GM12878 (cell line): ENCODE data around the gene CCDC127. TPM values are rescaled to one million over a fixed set of nuclear protein-coding genes. Genes with fewer than 3 reads are reported as not detected.

Experiments used
- ATAC-seq: fragments of 200-7000 bp; cut with Tn5 transposase; 3 replicates; pipeline ENCODE4 v1.9.1; 2020; ENCODE audit warnings: mild to moderate bottlenecking, moderate library complexity
- BruUV-seq: library from RNA; stranded (reverse); fragments of 400-500 nt; replicated peaks from 2 replicates; lab custom pipeline; 2021; lab: Mats Ljungman, UMichigan
- CTCF ChIA-PET: fragments of 300-600 bp; sonication (Branson Sonifier 250); formaldehyde crosslinking; extraction: SDS; loops from one replicate; lab custom pipeline; 2021; ENCODE audit warnings: inconsistent platforms; lab: Yijun Ruan, JAX
- POLR2A ChIA-PET: fragments of 350-600 bp; formaldehyde crosslinking; extraction: SDS; loops from one replicate; lab custom pipeline; 2021; ENCODE audit warnings: inconsistent platforms; lab: Charles Lee
- RAD21 ChIA-PET: fragments of 300-600 bp; sonication (Branson Sonifier 250); formaldehyde crosslinking; loops from one replicate; lab custom pipeline; 2023; ENCODE audit warnings: antibody characterized with exemption; ENCODE audit not compliant: unreplicated experiment; lab: Charles Lee
- SMC1A ChIA-PET: fragments of 300-600 bp; sonication (Branson Sonifier 250); formaldehyde crosslinking; loops from one replicate; lab custom pipeline; 2023; ENCODE audit not compliant: unreplicated experiment, uncharacterized antibody; lab: Charles Lee
- DNase-seq: peaks from one replicate; pipeline ENCODE4 v3.0.0-alpha.2; 2011; ENCODE audit warnings: low read depth, low spot score
- FAIRE-seq: peaks from 3 replicates; lab custom pipeline; 2011; peaks lifted over from hg19 to GRCh38; lab: Jason Lieb, UNC
- H2AFZ ChIP-seq: 2 replicates; pipeline ENCODE4 v1.6.0; 2011; ENCODE audit warnings: low read depth, low read length, control low read depth; ENCODE audit not compliant: control insufficient read depth
- H3K27ac ChIP-seq: 2 replicates; pipeline ENCODE4 v1.5.1; 2011; ENCODE audit warnings: control low read depth; ENCODE audit not compliant: control insufficient read depth, insufficient read depth
- H3K27me3 ChIP-seq, 2 experiments: replicated peaks in 1 of 2; 2 replicates each; pipeline versions ENCODE4 v1.6.0 to v1.6.1; 2011; ENCODE audit warnings: low read length in 1 of 2; ENCODE audit not compliant: control insufficient read depth in 2 of 2, insufficient read depth in 2 of 2
- H3K36me3 ChIP-seq, 2 experiments: 2 replicates each; pipeline ENCODE4 v1.5.1; 2011; ENCODE audit warnings: low read length in 1 of 2; ENCODE audit not compliant: control insufficient read depth in 2 of 2, insufficient read depth in 2 of 2
- H3K4me1 ChIP-seq: 2 replicates; pipeline ENCODE4 v1.6.1; 2011; ENCODE audit warnings: mild to moderate bottlenecking, low read length, moderate library complexity, mixed read lengths; ENCODE audit not compliant: control insufficient read depth, insufficient read depth
- H3K4me2 ChIP-seq: 2 replicates; pipeline ENCODE4 v1.6.0; 2011; ENCODE audit warnings: control low read depth; ENCODE audit not compliant: control insufficient read depth, insufficient read depth
- H3K4me3 ChIP-seq: fragments of 200-600 bp; sonication (generic); 2 replicates; pipeline ENCODE4 v1.5.1; 2016
- H3K79me2 ChIP-seq: 2 replicates; pipeline ENCODE4 v1.6.0; 2011; ENCODE audit warnings: low read length; ENCODE audit not compliant: control insufficient read depth, insufficient read depth
- H3K9ac ChIP-seq: 2 replicates; pipeline ENCODE4 v1.8.0; 2011; ENCODE audit warnings: low read length, control low read depth, mixed read lengths; ENCODE audit not compliant: control insufficient read depth, insufficient read depth
- H3K9me3 ChIP-seq: replicated peaks from 3 replicates; pipeline ENCODE4 v1.5.1; 2011; ENCODE audit warnings: mild to moderate bottlenecking, low read length; ENCODE audit not compliant: control insufficient read depth, insufficient read depth
- H4K20me1 ChIP-seq: 2 replicates; pipeline ENCODE4 v1.6.0; 2011; ENCODE audit not compliant: control insufficient read depth, insufficient read depth
- HDGF ChIP-seq: fragments of 450-650 bp; IDR thresholded peaks from 2 replicates; pipeline ENCODE4 v1.6.1; 2016; ENCODE audit warnings: antibody characterized with exemption
- MEF2A ChIP-seq: IDR thresholded peaks from 2 replicates; pipeline ENCODE4 v1.6.1; 2011; ENCODE audit warnings: low read depth, mild to moderate bottlenecking, low read length, moderate library complexity; ENCODE audit not compliant: insufficient read depth
- NRF1 ChIP-seq: conservative IDR thresholded peaks from 2 replicates; pipeline ENCODE4 v1.6.1; 2011; ENCODE audit warnings: mild to moderate bottlenecking, low read depth, low read length, improper control_type of control experiment
- RELA ChIP-seq: fragments of 450-650 bp; IDR thresholded peaks from 2 replicates; pipeline ENCODE4 v1.8.0; 2014; ENCODE audit warnings: borderline replicate concordance; ENCODE audit not compliant: partially characterized antibody
- TCF3 ChIP-seq: IDR thresholded peaks from 2 replicates; pipeline ENCODE4 v1.6.1; 2012; ENCODE audit warnings: low read depth, mild to moderate bottlenecking, low read length, borderline replicate concordance; ENCODE audit not compliant: insufficient read depth
- ZZZ3 ChIP-seq: IDR thresholded peaks from 2 replicates; pipeline ENCODE4 v1.6.1; 2011; ENCODE audit warnings: low read depth; ENCODE audit not compliant: control insufficient read depth, insufficient read length
- WGBS: methylation state at CpG from one replicate; pipeline ENCODE4 v1.1.6; 2016; ENCODE audit warnings: low lambda C conversion rate; ENCODE audit not compliant: insufficient replicate concordance, insufficient coverage; ENCODE audit errors: missing lambda C conversion rate; 5-methylcytosine and 5-hydroxymethylcytosine counted together
- in situ Hi-C: fragments of 300-500 bp; cut with MboI; formaldehyde crosslinking; loops from 9 replicates; pipeline ENCODE4 v1.14.3; 2018; ENCODE audit warnings: mixed read lengths
- intact Hi-C: fragments of 100-400 bp; cut with micrococcal nuclease; formaldehyde crosslinking; loops from one replicate; pipeline ENCODE4 v1.14.2; 2022; ENCODE audit not compliant: unreplicated experiment
- polyA plus RNA-seq, 11 experiments: library from polyadenylated mRNA; depleted of rRNA in 4 of 11; unstranded in 6 of 11; stranded (reverse) in 5 of 11; fragments of >200 nt; fragmentation: Nextera tagmentation in 4 of 11; fragmentation: Illumina TruSeq in 1 of 11; extraction: Ambion mirVana in 4 of 11; extraction: Trizol in 1 of 11; gene quantifications; 1 replicate in 1 of 11; 2 replicates in 10 of 11; pipeline versions ENCODE4 v1.2.1 to v1.2.3, GENCODE V29; 2011 to 2016; ENCODE audit warnings: inconsistent platforms in 2 of 11, missing spikeins in 2 of 11, low read depth in 1 of 11
- total RNA-seq, 4 experiments: library from RNA; depleted of rRNA in 3 of 4; stranded (reverse); fragments of >200 nt in 3 of 4; fragmentation: Illumina TruSeq in 1 of 4; extraction: Trizol in 1 of 4; gene quantifications; 2 replicates each; pipeline versions ENCODE4 v1.2.1 to v1.2.3, GENCODE V29; 2013 to 2021
- TF ChIP-seq, protein P1 (sequence below): fragments of 450-650 bp; IDR thresholded peaks from 2 replicates; pipeline ENCODE4 v1.6.1; 2014; ENCODE audit warnings: mild to moderate bottlenecking
- TF ChIP-seq, protein P2 (sequence below): fragments of 450-650 bp; formaldehyde crosslinking; IDR thresholded peaks from 2 replicates; pipeline ENCODE4 v1.4.0; 2020; ENCODE audit warnings: mild to moderate bottlenecking, moderate library complexity

Gene CCDC127
- total and polyA plus RNA-seq, 10 of the 15 experiments (the other 5 are each of a cell fraction or from before 2014, with no cell fraction given): 1.9 to 6.9 (median 2.9) TPM

DNA sequence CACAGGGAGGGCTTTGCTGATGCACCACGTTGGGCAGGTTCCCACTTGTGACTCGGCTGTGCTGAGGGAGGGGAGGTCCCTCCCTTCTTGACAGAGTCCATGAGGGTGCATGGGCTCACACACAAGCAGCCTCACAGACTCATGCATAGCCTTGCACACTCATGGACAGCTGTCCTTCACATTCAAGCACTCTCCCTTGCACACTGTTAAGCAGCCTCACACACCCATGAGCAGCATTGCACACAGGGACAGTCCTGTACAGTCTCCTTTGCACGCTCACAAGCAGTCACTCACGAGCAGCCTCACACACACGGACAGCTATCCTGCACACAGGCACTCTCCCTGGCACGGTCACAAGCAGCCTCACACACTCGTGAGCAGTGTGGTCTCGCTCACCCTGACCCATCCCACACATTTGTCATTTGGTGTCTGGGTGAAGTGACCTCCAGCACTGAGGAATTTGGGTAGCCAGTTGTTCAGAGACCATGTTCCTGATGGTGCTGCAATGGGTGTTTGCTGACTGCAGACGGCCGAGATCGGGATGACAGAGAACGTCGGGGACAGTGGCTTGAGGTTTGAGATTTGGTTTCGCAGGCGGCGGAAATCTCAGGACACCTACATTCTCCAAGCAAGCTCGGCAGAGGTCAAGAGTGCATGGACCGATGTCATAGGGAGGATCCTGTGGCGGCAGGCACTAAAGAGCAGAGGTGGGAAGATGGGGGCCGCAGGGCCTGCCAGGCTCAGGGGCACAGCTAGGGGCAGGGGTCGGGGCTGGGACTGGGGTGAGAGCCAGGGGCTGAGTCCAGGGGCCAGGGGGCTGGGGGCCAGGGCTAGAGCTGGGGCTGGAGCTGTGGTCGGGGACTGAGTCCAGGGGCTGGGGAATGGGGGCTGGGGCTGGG lies 44.3 kb downstream of the CCDC127 start:
- TF ChIP-seq TCF3 (0 out of 2 replicates have a peak, but pooled peaks have one; percentile 26), NRF1 (no peak)
- CTCF ChIA-PET: no interaction called here
- BruUV-seq: no TSS peak

DNA sequence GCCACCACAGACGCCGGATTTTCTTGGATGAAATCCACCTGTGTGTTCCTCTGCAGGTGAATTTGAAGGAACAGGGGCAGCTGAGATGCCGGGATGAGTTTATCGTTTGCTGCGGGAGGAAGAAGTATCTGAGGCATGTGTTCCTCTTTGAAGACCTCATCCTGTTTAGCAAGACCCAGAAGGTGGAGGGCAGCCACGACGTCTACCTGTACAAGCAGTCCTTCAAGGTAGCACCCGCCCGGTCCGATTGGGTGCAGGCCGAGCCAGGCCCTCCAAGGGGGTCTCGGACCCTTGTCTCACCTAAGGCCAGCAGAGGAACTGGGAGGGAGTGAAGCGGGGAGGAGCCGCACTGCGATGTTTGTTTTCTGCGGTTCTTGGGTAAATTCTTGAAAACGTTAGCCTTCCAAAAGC lies 45.1 kb downstream of the CCDC127 start:
- in situ Hi-C loops: no loop called here
- ChIA-PET POLR2A (no interaction called here), CTCF (no interaction called here), SMC1A (no interaction called here), RAD21 (no interaction called here)
- no peak overlapping the region for H3K4me2 ChIP-seq
- no TSS peak for BruUV-seq
- H3K27me3 ChIP-seq: peaks cover 0 to 3% of the 10 kb centered on the region in 2 experiments; a peak in 2 of 4 replicates
- no peak for ATAC-seq
- intact Hi-C loops: no loop called here
- H3K4me3 ChIP-seq: no peak overlapping the region
- H2AFZ ChIP-seq: no peak overlapping the region
- no peaks in the 10 kb centered on the region for H3K79me2 ChIP-seq
- no peaks in the 10 kb centered on the region for H3K36me3 ChIP-seq
- H3K4me1 ChIP-seq: no peaks in the 10 kb centered on the region
- H3K9me3 ChIP-seq: no peaks in the 10 kb centered on the region
- no peak for DNase-seq
- H3K27ac ChIP-seq: no peak overlapping the region
- FAIRE-seq: no peak
- no peaks in the 10 kb centered on the region for H4K20me1 ChIP-seq
- no peak overlapping the region for H3K9ac ChIP-seq
- 31% methylated on average over 17 of the region's 17 CpGs for WGBS
- TF ChIP-seq ZZZ3: no peak
- TF ChIP-seq HDGF: no peak
- no peak for TF ChIP-seq MEF2A
- no peak for TF ChIP-seq RELA
- TF ChIP-seq, protein P1, sequence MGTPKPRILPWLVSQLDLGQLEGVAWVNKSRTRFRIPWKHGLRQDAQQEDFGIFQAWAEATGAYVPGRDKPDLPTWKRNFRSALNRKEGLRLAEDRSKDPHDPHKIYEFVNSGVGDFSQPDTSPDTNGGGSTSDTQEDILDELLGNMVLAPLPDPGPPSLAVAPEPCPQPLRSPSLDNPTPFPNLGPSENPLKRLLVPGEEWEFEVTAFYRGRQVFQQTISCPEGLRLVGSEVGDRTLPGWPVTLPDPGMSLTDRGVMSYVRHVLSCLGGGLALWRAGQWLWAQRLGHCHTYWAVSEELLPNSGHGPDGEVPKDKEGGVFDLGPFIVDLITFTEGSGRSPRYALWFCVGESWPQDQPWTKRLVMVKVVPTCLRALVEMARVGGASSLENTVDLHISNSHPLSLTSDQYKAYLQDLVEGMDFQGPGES: no peak
- TF ChIP-seq, protein P2, sequence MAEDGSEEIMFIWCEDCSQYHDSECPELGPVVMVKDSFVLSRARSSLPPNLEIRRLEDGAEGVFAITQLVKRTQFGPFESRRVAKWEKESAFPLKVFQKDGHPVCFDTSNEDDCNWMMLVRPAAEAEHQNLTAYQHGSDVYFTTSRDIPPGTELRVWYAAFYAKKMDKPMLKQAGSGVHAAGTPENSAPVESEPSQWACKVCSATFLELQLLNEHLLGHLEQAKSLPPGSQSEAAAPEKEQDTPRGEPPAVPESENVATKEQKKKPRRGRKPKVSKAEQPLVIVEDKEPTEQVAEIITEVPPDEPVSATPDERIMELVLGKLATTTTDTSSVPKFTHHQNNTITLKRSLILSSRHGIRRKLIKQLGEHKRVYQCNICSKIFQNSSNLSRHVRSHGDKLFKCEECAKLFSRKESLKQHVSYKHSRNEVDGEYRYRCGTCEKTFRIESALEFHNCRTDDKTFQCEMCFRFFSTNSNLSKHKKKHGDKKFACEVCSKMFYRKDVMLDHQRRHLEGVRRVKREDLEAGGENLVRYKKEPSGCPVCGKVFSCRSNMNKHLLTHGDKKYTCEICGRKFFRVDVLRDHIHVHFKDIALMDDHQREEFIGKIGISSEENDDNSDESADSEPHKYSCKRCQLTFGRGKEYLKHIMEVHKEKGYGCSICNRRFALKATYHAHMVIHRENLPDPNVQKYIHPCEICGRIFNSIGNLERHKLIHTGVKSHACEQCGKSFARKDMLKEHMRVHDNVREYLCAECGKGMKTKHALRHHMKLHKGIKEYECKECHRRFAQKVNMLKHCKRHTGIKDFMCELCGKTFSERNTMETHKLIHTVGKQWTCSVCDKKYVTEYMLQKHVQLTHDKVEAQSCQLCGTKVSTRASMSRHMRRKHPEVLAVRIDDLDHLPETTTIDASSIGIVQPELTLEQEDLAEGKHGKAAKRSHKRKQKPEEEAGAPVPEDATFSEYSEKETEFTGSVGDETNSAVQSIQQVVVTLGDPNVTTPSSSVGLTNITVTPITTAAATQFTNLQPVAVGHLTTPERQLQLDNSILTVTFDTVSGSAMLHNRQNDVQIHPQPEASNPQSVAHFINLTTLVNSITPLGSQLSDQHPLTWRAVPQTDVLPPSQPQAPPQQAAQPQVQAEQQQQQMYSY (CRISPR knock-in tag): no peak

More for the DNA sequence above, 44.3 kb downstream of the CCDC127 start:
- no peak overlapping the region for H3K4me2 ChIP-seq
- intact Hi-C loops: no loop called here
- no peak overlapping the region for H3K4me3 ChIP-seq
- FAIRE-seq (no peak), DNase-seq (no peak), ATAC-seq (no peak)
- no peaks in the 10 kb centered on the region for H3K79me2 ChIP-seq
- no peaks in the 10 kb centered on the region for H3K9me3 ChIP-seq
- ChIA-PET RAD21 (no interaction called here), POLR2A (no interaction called here), SMC1A (no interaction called here)
- H3K36me3 ChIP-seq: no peaks in the 10 kb centered on the region
- H3K9ac ChIP-seq: no peak overlapping the region
- no peaks in the 10 kb centered on the region for H3K4me1 ChIP-seq
- 33% methylated on average over 20 of the region's 22 CpGs for WGBS
- in situ Hi-C loops: no loop called here
- H2AFZ ChIP-seq: no peak overlapping the region
- H3K27ac ChIP-seq: no peak overlapping the region
- peaks cover 0 to 3% of the 10 kb centered on the region in 2 experiments; a peak in 2 of 4 replicates for H3K27me3 ChIP-seq
- H4K20me1 ChIP-seq: no peaks in the 10 kb centered on the region
